Esophagus muscularis mucosa (tissue), 4 donors: Measurements from ENCODE around the gene MEGF9. TPM values are rescaled to one million over a fixed set of nuclear protein-coding genes. Genes with fewer than 3 reads are reported as not detected.

Experiments
- DNase-seq: peaks from one replicate; pipeline ENCODE4 v3.0.0-alpha.2; 2017; ENCODE audit errors: extremely low spot score
- H3K27ac ChIP-seq, 4 donors: fragments of 200-600 bp; sonication (generic); replicated peaks in 1 of 4; 1 replicate in 3 of 4; 2 replicates in 1 of 4; pipeline ENCODE4 v1.5.1; 2016 to 2019; ENCODE audit warnings: mild to moderate bottlenecking in 1 of 4
- H3K27me3 ChIP-seq, 4 donors: fragments of 200-600 bp; sonication (generic); one replicate each; pipeline versions ENCODE4 v1.5.1 to v1.6.0; 2016 to 2019
- H3K36me3 ChIP-seq, 4 donors: fragments of 200-600 bp; sonication (generic); one replicate each; pipeline ENCODE4 v1.5.1; 2016 to 2019
- H3K4me1 ChIP-seq, 4 donors: fragments of 200-600 bp; sonication (generic); one replicate each; pipeline ENCODE4 v1.5.1; 2016 to 2019
- H3K4me3 ChIP-seq, 4 donors: fragments of 200-600 bp; sonication (generic); 1 replicate in 2 of 4; 2 replicates in 2 of 4; pipeline ENCODE4 v1.5.1; 2016 to 2019; ENCODE audit warnings: mild to moderate bottlenecking in 4 of 4, moderate library complexity in 1 of 4
- H3K9me3 ChIP-seq, 4 donors: fragments of 200-600 bp; sonication (generic); 1 replicate in 3 of 4; 2 replicates in 1 of 4; pipeline ENCODE4 v1.5.1; 2016 to 2019
- EP300 ChIP-seq: sonication (generic); formaldehyde crosslinking; IDR thresholded peaks from one replicate; pipeline ENCODE4 v1.6.1; 2017; ENCODE audit warnings: antibody characterized with exemption
- POLR2A ChIP-seq: fragments of 450-650 bp; IDR thresholded peaks from one replicate; pipeline ENCODE4 v1.6.1; 2017; ENCODE audit warnings: antibody characterized with exemption, moderate library complexity, mild to moderate bottlenecking, low read depth
- POLR2AphosphoS5 ChIP-seq, 2 donors: sonication (generic); formaldehyde crosslinking; IDR thresholded peaks; one replicate each; pipeline ENCODE4 v1.6.1; 2017; ENCODE audit warnings: antibody characterized with exemption in 2 of 2
- WGBS: methylation state at CpG from one replicate; pipeline ENCODE4 v1.1.5; 2018; 5-methylcytosine and 5-hydroxymethylcytosine counted together
- intact Hi-C: fragments of 100-400 bp; cut with DNase I; formaldehyde crosslinking; loops from one replicate; pipeline ENCODE4 v1.15.1; 2023
- total RNA-seq, 4 donors: library from RNA; depleted of rRNA; stranded (reverse); fragments of >200 nt; gene quantifications; one replicate each; pipeline versions ENCODE4 v1.1.0 to v1.2.1, GENCODE V29; 2016
- TF ChIP-seq, protein P1 (sequence below), 3 experiments: fragments of 200-600 bp in 2 of 3; fragments of 450-650 bp in 1 of 3; sonication (generic) in 2 of 3; IDR thresholded peaks; one replicate each; pipeline ENCODE4 v1.5.1; 2017 to 2019; ENCODE audit warnings: antibody characterized with exemption in 3 of 3, mild to moderate bottlenecking in 2 of 3, moderate library complexity in 1 of 3

MEGF9 gene
- total RNA-seq, 4 donors from 2014 or later = 17.1 to 23.1 (median 18.9) TPM

DNA sequence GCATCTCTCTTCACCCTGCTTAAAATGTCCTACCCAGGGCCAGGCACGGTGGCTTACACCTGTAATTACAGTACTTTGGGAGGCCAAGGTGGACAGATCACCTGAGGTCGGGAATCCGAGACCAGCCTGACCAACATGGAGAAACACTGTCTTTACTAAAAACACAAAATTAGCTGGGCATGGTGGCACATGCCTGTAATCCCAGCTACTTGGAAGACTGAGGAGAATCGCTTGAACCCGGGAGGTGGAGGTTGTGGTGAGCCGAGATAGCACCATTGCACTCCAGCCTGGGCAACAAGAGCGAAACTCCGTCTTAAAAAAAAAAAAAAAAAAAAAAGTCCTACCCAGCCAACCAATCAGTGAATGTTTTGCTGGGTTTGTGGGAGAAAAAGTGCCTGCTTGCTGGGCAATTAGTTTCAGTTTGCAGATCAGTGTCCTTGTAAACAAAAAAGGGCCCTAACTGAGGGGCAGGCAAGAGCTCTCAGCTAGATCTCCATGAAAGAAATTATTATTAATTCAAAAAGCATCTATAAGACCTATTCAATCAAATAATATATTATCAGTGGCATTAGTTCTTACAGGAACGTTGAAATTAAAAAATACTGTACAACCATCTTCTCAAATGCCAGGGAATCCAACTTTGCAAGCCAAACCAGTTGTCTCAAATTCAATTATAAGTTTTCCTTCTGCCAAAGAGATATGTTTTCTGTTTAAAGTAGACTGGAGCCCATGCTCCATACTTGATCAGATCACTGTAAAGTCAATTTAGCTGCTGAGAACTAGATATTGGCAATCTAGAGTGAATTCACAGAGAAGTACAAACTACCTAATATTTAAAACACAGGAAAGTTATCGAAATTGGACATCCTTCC is 3.9 kb downstream of the MEGF9 start:
- intact Hi-C loops = loop anchor here (5.0 kb wide), 1 partner anchor 88 kb away; no protein-coding TSS in a partner anchor
- peaks cover 11 to 54% (median 51%) of the 10 kb centered on the region in 4 donors for H3K4me1 ChIP-seq
- no peaks in the 10 kb centered on the region for H3K36me3 ChIP-seq
- no peaks in the 10 kb centered on the region for H3K27me3 ChIP-seq
- 71% methylated on average over 10 of the region's 10 CpGs for WGBS
- TF ChIP-seq, protein P1, sequence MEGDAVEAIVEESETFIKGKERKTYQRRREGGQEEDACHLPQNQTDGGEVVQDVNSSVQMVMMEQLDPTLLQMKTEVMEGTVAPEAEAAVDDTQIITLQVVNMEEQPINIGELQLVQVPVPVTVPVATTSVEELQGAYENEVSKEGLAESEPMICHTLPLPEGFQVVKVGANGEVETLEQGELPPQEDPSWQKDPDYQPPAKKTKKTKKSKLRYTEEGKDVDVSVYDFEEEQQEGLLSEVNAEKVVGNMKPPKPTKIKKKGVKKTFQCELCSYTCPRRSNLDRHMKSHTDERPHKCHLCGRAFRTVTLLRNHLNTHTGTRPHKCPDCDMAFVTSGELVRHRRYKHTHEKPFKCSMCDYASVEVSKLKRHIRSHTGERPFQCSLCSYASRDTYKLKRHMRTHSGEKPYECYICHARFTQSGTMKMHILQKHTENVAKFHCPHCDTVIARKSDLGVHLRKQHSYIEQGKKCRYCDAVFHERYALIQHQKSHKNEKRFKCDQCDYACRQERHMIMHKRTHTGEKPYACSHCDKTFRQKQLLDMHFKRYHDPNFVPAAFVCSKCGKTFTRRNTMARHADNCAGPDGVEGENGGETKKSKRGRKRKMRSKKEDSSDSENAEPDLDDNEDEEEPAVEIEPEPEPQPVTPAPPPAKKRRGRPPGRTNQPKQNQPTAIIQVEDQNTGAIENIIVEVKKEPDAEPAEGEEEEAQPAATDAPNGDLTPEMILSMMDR (IDR thresholded peaks at IDR 0.05) = no peak
- TF ChIP-seq POLR2AphosphoS5 (IDR thresholded peaks at IDR 0.05) = no peak
- TF ChIP-seq EP300 = no peak
- no peak for TF ChIP-seq POLR2A
- H3K9me3 ChIP-seq = no peaks in the 10 kb centered on the region
- H3K4me3 ChIP-seq = peak overlapping the region; percentile 5 to 46 (median 31)
- no peak for DNase-seq
- peak overlapping the region; percentile 22 to 83 (median 42) for H3K27ac ChIP-seq

DNA sequence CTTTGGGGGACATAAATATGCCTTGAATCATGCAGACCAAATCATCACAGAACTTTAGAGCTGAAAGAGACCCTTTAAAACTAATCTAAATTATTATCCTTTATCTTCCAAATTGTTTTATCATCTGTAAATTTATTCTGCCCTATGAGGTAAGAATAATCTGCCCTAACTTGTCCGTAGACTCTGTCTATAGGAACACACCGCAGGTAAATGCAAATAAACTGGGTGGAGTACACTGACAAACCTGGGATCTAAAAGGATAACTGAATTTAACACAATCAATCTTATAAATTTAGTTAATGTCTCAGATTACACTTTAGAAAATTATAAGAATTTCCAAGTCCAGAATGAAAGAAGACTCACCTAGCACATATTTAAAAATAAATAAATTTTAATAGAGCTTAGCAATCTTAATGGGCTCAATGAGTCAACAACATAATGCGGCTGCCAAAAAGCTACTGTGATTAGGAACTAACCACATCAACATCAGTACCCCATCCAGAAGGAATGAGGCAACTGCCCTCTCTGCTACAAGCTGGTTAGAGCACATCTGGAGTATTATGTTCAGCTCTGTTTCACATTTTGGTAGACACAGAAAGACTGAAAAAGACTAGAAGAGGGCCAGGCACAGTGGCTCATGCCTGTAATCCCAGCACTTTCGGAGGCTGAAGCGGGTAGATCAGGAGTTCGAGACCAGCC is 5.6 kb downstream of the MEGF9 start:
- intact Hi-C loops = no loop called here
- peak overlapping the region in 1 of 4 donors; percentile 83 for H3K27ac ChIP-seq
- no peaks in the 10 kb centered on the region for H3K27me3 ChIP-seq
- TF ChIP-seq, protein P1 (IDR thresholded peaks at IDR 0.05) = no peak
- no peak for TF ChIP-seq POLR2A
- no peak for TF ChIP-seq POLR2AphosphoS5 (IDR thresholded peaks at IDR 0.05)
- TF ChIP-seq EP300 = no peak
- no peak overlapping the region for H3K4me3 ChIP-seq
- H3K36me3 ChIP-seq = no peaks in the 10 kb centered on the region
- no peaks in the 10 kb centered on the region for H3K9me3 ChIP-seq
- DNase-seq = no peak
- WGBS = 94% methylated on average over 6 of the region's 6 CpGs
- H3K4me1 ChIP-seq = peaks cover 5 to 46% (median 44%) of the 10 kb centered on the region in 4 donors

DNA sequence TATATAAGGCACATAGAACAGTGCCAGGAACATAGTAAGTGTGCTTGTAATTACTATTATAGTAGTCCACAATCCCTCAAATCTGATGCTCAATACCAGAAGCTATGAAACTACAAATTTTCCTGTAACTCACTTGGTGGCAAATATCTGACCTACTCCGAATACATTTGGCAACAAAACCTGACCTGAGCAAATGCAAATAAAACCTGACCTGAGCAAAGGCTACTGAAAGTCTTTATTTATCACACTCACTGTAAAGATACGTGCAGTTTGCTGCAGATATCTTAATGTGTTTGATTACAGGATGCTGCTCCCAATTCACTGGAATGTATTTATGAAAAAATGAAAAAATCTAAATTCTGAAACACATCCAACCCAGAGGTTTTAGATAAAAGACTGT is 7.1 kb downstream of the MEGF9 start:
- Histone ChIP-seq H3K4me1 (peaks cover 0 to 33% (median 31%) of the 10 kb centered on the region in 4 donors), H3K36me3 (no peaks in the 10 kb centered on the region), H3K27ac (no peak overlapping the region), H3K9me3 (no peaks in the 10 kb centered on the region), H3K4me3 (no peak overlapping the region), H3K27me3 (no peaks in the 10 kb centered on the region)
- intact Hi-C loops = no loop called here
- WGBS = 97% methylated on average over 2 of the region's 2 CpGs
- no peak for TF ChIP-seq POLR2A
- TF ChIP-seq, protein P1 (IDR thresholded peaks at IDR 0.05) = no peak
- TF ChIP-seq POLR2AphosphoS5 (IDR thresholded peaks at IDR 0.05) = no peak
- no peak for TF ChIP-seq EP300
- no peak for DNase-seq

GRCh38 chr9:120705174-120705573 is 9.1 kb downstream of the MEGF9 start:
- 61% methylated on average over 3 of the region's 3 CpGs for WGBS
- Histone ChIP-seq H3K27ac (no peak overlapping the region), H3K36me3 (no peaks in the 10 kb centered on the region), H3K27me3 (no peaks in the 10 kb centered on the region), H3K4me1 (peaks cover 0 to 16% (median 13%) of the 10 kb centered on the region in 4 donors), H3K4me3 (no peak overlapping the region), H3K9me3 (no peaks in the 10 kb centered on the region)
- TF ChIP-seq POLR2AphosphoS5 (IDR thresholded peaks at IDR 0.05) = no peak
- TF ChIP-seq EP300 = no peak
- no peak for TF ChIP-seq POLR2A
- TF ChIP-seq, protein P1 (IDR thresholded peaks at IDR 0.05) = no peak
- no peak for DNase-seq
- intact Hi-C loops = no loop called here
